ENCODE data around the gene MUC2.

Gene MUC2

DNA sequence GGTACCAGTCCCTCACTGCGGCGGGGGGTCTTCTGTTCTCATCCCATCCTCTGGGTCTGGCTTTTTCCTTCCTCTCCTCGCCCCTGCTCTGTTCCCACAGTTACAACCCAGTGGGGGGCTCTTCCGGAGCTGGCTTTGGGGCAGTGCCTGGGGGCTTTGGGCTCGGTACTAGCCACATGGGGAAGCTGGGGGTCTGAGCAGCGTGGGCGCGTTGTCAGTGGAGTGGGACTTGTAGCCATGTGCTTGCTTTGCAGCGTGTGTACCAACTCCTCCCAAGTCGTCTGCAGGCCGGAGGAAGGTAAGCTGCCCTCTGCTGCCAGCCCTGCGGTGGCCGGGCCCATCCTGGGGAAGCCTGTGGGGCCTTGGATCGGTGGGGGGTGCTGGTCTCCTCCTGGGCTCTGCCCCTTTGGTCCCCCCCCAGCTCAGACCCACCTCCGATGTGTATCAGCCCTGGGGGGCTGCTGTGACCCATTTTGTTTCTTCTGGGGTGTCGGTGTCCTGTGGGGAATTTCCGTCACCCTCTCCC, 17.5 kb downstream of the MUC2 start:
- no peak for DNase-seq (ENCODE audit: low read depth in 2 of 2)
- H3K4me3 ChIP-seq (replicated peaks in 1 of 2; ENCODE audit: low read depth in 2 of 2, low read length in 2 of 2) = no peak overlapping the region
- TF ChIP-seq CTCF (IDR thresholded peaks at IDR 0.05; ENCODE audit: low read depth, low read length) = no peak

GRCh38 chr11:1092919-1093318, 18.2 kb downstream of the MUC2 start:
- no peak overlapping the region for H3K4me3 ChIP-seq (replicated peaks in 1 of 2; ENCODE audit: low read depth in 2 of 2, low read length in 2 of 2)
- DNase-seq (ENCODE audit: low read depth in 2 of 2) = no peak
- TF ChIP-seq CTCF (IDR thresholded peaks at IDR 0.05; ENCODE audit: low read depth, low read length) = no peak

- no peak for TF ChIP-seq CTCF (IDR thresholded peaks at IDR 0.05; ENCODE audit: low read depth, low read length)
- DNase-seq (ENCODE audit: low read depth in 2 of 2) = no peak
- H3K4me3 ChIP-seq (replicated peaks in 1 of 2; ENCODE audit: low read depth in 2 of 2, low read length in 2 of 2) = no peak overlapping the region
These were observed 25.1 kb downstream of the MUC2 start for GRCh38 chr11:1099519-1100355.

GRCh38 chr11:1100417-1101245, 26.0 kb downstream of the MUC2 start:
- no peak for DNase-seq (ENCODE audit: low read depth in 2 of 2)
- TF ChIP-seq CTCF (IDR thresholded peaks at IDR 0.05; ENCODE audit: low read depth, low read length) = no peak
- no peak overlapping the region for H3K4me3 ChIP-seq (replicated peaks in 1 of 2; ENCODE audit: low read depth in 2 of 2, low read length in 2 of 2)

DNA sequence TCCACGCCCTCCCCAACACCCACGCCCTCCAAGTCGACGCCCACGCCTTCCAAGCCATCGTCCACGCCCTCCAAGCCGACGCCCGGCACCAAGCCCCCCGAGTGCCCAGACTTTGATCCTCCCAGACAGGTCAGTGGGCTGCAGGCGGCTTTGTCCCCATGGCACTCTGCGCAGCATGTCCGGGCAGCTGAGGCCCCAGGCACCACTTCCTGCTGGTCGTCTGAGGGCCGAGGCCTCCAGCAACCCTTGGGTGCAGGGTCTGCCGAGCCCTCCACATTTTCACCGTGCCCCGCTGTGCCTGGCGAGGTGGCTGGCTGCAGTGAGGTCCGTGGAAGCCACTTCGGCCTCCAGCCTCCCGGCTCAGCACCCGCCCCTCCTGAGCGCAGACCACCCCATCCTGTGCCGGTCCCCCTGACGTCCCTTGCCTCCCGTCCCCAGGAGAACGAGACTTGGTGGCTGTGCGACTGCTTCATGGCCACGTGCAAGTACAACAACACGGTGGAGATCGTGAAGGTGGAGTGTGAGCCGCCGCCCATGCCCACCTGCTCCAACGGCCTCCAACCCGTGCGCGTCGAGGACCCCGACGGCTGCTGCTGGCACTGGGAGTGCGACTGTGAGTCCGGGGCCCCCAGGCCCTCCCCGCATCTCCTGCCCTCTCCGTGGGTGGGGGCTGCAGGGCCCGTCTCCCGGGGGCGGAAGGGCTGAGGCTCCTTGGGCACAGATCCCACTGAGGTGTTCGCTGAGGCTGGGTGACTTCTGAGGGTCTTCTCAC, 26.8 kb downstream of the MUC2 start:
- TF ChIP-seq CTCF (IDR thresholded peaks at IDR 0.05; ENCODE audit: low read depth, low read length) = no peak
- H3K4me3 ChIP-seq (replicated peaks in 1 of 2; ENCODE audit: low read depth in 2 of 2, low read length in 2 of 2) = no peak overlapping the region

GRCh38 chr11:1102221-1102971, 27.7 kb downstream of the MUC2 start:
- no peak for TF ChIP-seq CTCF (IDR thresholded peaks at IDR 0.05; ENCODE audit: low read depth, low read length)
- H3K4me3 ChIP-seq (replicated peaks in 1 of 2; ENCODE audit: low read depth in 2 of 2, low read length in 2 of 2) = no peak overlapping the region
- no peak for DNase-seq (ENCODE audit: low read depth in 2 of 2)

More for the DNA sequence above, 26.8 kb downstream of the MUC2 start:
- no peak for DNase-seq (ENCODE audit: low read depth in 2 of 2)

All from cardiac fibroblast (primary cell).